GM12801 (cell line): Measurements from ENCODE around the gene FLT1.

Source experiments
- TF ChIP-seq, protein P1 (sequence below): IDR thresholded peaks from one replicate; pipeline ENCODE4 v1.5.1; 2011; ENCODE audit warnings: control low read depth; ENCODE audit not compliant: insufficient read length; ENCODE audit errors: extremely low read depth

FLT1 gene

DNA sequence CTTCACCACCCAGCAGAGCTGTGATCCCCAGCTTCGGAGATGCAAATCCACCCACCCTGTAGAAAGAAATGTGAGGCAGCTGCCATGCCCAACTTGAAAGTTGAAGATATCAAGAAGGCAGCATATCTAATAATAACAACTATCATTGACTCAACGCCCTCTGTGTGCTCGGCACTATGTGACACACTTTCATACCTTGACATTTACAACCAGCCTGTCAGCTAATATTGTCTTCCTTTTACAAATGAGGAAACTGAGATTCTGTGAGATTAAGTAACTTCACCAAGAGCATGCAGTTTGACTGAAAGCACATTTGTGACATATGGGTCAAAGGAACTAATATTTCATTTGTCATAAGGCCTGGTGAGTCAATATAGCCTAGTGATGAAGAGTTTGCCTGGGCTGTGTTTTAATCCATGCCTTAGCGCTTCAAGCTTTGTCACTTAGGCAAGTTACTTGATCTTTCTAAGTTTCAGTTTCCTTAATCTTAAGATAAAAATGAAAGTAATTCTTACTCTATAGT, 137.0 kb downstream of the FLT1 start:
- TF ChIP-seq, protein P1, sequence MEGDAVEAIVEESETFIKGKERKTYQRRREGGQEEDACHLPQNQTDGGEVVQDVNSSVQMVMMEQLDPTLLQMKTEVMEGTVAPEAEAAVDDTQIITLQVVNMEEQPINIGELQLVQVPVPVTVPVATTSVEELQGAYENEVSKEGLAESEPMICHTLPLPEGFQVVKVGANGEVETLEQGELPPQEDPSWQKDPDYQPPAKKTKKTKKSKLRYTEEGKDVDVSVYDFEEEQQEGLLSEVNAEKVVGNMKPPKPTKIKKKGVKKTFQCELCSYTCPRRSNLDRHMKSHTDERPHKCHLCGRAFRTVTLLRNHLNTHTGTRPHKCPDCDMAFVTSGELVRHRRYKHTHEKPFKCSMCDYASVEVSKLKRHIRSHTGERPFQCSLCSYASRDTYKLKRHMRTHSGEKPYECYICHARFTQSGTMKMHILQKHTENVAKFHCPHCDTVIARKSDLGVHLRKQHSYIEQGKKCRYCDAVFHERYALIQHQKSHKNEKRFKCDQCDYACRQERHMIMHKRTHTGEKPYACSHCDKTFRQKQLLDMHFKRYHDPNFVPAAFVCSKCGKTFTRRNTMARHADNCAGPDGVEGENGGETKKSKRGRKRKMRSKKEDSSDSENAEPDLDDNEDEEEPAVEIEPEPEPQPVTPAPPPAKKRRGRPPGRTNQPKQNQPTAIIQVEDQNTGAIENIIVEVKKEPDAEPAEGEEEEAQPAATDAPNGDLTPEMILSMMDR: no peak

- TF ChIP-seq, protein P1: no peak
These were observed 137.6 kb downstream of the FLT1 start for GRCh38 chr13:28357247-28357825.

DNA sequence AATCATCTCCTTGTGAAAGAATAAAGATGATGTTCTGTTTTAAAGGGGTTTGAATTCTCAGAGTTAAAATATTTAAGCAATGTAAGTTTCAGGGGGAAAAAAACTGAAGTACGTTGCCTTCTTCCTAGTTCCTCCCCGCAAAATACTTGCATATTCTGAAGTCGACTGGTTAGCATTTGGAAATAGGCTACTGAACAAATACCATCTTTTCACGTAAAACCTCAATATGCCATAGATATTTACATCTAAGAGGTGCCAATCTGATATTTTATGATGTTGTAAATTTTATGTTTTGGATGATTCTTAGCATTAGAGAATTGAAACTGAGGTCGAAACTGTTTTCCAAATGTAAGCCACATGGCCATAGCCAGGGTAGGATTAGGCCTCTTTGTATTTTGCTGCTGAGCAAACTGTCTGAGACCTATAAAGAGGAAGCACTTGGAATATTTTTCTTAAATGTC, 138.3 kb downstream of the FLT1 start:
- TF ChIP-seq, protein P1: no peak

- TF ChIP-seq, protein P1: no peak
These were observed 139.0 kb downstream of the FLT1 start for GRCh38 chr13:28355822-28356371.

DNA sequence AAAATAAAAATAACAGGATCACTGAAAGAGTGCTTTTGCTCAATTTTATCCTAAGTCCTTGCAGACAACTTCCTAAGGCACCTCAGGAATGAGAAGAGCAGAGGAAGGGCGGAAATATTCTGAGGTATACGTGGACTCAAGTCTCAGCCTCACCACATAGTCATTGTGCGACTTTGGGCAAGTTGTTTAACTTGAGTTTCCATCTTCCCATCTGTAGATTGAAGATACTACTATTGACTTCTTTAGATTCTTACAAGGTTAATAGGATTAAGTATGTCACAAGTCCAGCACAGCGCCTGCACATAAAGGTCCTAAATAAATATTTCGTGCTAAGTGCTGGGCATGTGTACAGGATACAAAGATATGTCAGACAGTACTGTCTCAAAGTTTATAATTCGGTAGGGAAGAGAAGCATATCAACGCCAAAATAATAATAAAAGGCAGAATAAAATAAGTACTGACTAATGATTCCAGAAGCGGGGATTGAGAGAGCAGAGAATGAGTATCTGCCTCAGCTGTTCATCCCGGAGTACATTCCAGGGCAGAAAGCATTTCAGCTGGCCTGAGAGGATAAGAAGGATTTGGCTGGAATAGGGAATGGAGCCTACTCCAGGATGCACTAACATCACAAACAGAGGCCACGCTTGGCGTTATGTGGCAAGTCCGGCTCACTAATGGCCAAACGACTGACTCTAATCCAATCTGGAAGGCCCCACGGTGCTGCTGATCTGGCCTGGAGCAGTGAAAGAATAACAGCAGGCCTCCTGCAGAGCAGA, 139.7 kb downstream of the FLT1 start:
- TF ChIP-seq, protein P1: no peak

DNA sequence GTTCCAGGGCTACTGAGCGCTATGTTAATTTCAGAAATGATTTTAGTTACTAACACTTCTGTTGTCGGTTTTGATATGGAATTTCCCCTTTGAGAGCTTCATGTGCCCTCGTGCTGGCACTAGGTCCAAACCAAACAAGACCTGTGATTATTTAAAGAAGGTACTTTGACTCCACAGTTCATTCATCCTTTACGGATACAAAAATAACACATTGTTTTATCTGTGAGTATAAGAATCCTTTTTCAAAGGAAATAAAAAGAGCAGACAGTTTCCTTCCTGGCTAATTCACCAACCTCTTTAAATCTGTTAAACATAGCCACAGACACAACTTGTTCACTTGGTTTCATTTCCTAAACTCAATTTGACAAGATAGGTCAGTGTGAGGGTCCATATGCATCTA, 141.2 kb downstream of the FLT1 start:
- TF ChIP-seq, protein P1: no peak

DNA sequence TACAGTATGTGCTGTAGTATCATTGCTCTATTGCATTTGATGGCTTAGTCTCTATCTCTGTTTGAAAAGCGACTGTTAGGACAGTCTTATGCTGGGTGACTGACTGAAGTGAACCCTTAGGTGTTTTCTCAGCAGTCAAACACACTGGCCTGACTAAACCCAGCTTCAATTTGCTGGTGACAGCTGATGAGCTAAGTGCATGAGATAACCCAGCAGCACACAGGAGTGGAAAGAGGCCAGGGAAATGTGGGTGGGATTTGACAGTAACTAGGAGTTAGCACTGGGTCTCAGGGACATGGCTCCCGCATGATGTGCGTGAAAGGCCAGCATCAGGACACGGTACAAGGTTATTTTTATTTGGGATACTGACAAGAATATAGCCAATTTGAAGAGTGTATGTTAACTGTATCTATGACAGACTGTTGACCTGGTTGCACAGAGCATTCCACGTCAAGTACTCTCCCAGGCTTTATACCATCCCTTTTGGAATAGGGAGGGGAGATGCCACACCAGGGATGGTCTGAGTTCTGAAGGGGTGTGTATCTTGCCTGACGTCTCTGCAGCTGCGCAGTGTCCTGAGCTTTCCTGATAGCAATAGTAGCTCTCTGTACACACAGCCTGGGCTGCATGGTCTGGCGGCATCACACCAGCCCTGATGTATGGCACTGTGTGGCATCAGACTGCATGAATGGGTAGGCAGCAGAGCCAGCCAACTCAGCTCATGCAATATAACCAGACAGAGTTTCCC, 144.8 kb downstream of the FLT1 start:
- TF ChIP-seq, protein P1: no peak
